ENCODE data around the gene KCNJ16.

DNA sequence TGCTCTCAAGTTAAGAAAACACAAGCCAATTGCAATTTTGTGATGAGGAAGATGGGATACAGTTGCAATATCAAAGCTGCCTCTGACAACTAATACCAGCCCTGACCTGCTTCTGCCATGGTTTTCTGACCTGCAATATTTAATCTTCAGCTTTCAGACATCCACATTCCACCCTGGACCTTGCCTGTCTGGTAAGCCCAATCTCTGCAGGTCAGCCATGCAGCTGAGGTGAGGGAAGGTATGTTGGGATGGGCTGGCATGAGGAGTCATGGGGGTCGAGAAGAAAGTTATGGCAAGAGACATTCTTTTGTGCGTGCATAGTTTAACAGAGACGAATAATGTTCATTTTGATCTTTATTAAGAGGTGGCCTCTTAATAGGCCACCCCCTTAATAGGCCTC, 31.5 kb downstream of the KCNJ16 start:
- no peak for TF ChIP-seq ZFX (IDR thresholded peaks at IDR 0.05)
- TF ChIP-seq, protein P1, sequence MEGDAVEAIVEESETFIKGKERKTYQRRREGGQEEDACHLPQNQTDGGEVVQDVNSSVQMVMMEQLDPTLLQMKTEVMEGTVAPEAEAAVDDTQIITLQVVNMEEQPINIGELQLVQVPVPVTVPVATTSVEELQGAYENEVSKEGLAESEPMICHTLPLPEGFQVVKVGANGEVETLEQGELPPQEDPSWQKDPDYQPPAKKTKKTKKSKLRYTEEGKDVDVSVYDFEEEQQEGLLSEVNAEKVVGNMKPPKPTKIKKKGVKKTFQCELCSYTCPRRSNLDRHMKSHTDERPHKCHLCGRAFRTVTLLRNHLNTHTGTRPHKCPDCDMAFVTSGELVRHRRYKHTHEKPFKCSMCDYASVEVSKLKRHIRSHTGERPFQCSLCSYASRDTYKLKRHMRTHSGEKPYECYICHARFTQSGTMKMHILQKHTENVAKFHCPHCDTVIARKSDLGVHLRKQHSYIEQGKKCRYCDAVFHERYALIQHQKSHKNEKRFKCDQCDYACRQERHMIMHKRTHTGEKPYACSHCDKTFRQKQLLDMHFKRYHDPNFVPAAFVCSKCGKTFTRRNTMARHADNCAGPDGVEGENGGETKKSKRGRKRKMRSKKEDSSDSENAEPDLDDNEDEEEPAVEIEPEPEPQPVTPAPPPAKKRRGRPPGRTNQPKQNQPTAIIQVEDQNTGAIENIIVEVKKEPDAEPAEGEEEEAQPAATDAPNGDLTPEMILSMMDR (conservative IDR thresholded peaks at IDR 0.05), result no peak
